GM12864 (cell line): Measurements from ENCODE around the gene C11orf86.
"Not testable (repeated sequence)": the region's sequence is repeated elsewhere in the genome, so short reads cannot be mapped to it uniquely, and the experiment has no call there.

Experiments used
- DNase-seq: peaks from one replicate; pipeline ENCODE4 v3.0.0-alpha.2; 2011; ENCODE audit warnings: low read depth
- H3K4me3 ChIP-seq: 2 replicates; pipeline ENCODE4 v1.5.1; 2011; ENCODE audit warnings: mild to moderate bottlenecking, low read depth, low read length, control low read depth
- TF ChIP-seq, protein P1 (sequence below): IDR thresholded peaks from 2 replicates; pipeline ENCODE4 v1.5.1; 2011; ENCODE audit warnings: low read depth, mild to moderate bottlenecking, moderate library complexity, low read length, control low read depth, inconsistent platforms; ENCODE audit errors: missing control alignments

The C11orf86 gene

DNA sequence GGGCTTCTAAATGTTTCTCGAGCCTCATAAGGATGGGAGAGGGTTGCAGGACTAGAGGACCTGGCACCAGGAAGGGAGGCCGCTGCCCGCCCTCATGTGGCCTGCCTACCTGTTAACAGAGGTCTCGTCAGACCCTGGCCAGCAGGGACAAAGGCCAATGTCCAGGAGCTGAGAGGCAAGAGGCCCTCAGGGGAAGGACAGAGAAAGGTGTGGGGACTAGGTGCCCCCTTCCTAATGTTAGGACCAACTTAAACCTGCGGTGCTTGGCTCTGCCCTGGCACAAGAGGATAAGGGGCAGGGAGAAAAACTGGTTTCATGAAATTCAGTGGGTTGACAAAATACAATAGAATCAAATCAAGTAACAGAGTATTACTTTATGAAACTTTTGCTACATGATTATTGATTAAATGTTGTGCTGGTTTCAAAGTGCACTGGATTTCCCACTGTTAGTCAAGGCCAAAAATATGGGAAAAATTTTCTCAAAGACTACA is 27.9 kb downstream of the C11orf86 start:
- no peak for DNase-seq
- H3K4me3 ChIP-seq = no peak overlapping the region
- TF ChIP-seq, protein P1, sequence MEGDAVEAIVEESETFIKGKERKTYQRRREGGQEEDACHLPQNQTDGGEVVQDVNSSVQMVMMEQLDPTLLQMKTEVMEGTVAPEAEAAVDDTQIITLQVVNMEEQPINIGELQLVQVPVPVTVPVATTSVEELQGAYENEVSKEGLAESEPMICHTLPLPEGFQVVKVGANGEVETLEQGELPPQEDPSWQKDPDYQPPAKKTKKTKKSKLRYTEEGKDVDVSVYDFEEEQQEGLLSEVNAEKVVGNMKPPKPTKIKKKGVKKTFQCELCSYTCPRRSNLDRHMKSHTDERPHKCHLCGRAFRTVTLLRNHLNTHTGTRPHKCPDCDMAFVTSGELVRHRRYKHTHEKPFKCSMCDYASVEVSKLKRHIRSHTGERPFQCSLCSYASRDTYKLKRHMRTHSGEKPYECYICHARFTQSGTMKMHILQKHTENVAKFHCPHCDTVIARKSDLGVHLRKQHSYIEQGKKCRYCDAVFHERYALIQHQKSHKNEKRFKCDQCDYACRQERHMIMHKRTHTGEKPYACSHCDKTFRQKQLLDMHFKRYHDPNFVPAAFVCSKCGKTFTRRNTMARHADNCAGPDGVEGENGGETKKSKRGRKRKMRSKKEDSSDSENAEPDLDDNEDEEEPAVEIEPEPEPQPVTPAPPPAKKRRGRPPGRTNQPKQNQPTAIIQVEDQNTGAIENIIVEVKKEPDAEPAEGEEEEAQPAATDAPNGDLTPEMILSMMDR = no peak

DNA sequence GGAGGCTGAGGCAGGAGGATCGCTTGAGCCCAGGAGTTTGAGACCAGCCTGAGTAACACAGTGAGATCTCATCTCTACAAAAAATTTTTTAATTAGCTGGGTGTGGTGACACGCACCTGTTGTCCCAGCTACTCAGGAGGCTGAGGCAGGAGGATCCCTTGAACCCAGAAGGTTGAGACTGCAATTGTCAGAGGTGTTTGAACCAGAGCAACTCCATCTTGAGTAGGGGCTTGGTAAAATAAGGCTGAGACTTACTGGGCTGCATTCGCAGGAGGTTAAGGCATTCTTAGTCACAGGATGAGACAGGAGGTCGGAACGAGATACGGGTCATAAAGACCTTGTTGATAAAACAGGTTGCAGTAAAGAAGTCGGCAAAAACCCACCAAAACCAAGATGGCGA is 30.1 kb downstream of the C11orf86 start:
- DNase-seq, H3K4me3 ChIP-seq: not testable (repeated sequence)

DNA sequence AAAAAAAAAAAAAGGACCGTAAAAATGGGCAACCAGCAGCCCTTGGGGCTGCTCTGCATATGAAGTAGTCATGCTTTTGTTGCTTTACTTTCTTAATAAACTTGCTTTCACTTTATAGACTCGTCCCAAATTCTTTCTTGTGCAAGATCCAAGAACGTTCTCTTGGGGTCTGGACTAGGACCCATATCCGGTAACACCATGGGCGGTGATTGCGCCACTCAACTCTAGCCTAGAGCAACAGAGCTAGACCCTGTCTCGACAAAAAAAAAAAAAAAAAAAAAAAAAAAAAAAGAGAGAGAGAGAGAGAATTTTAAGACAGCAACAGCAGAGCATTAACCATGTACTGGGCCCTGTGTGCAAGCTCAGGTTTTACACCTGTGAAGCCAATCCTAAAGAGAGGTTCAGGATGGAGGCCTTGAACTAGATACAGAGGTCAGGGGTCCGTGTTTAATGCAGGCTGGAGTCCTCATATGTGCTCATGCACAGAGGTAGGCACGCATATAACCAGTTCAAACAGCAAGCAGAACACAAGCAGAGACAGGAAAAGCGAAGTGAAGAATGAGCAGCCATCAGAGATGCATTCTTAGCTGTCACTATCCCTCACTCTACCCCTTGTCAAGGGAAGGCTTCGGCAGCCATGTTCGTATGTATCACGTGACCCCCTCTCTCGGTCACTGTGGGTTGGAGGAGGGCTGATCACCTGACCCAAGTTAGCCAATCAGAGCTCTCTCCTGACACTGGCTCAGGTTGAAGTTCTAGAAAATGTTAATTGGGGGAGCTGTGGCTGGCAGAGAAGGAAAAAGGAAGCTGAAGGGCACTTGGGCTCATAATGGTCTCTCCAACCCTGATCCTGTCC is 31.2 kb downstream of the C11orf86 start:
- TF ChIP-seq, protein P1 = no peak
- DNase-seq = no peak
- no peak overlapping the region for H3K4me3 ChIP-seq

DNA sequence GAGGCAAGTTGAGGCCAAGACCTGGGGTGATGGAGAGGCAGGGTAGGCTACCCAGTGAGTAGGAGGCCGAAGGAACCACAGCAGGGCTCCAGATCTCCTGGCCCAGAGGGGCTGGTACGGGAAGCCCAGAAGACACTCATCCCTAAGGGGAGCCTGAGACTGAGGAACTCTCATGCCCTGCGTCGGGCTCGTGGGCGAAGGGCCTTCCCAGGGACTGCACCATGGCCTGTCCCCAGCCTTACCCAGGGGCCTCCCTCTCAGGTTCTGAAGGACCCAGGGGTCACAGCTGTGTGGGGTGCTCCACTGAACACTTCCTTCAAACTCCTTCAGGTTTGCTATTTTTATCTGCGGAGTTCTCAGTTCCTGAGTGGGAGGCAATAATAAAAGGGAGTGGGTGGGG is 32.0 kb downstream of the C11orf86 start:
- H3K4me3 ChIP-seq = no peak overlapping the region
- no peak for DNase-seq
- TF ChIP-seq, protein P1 = no peak

DNA sequence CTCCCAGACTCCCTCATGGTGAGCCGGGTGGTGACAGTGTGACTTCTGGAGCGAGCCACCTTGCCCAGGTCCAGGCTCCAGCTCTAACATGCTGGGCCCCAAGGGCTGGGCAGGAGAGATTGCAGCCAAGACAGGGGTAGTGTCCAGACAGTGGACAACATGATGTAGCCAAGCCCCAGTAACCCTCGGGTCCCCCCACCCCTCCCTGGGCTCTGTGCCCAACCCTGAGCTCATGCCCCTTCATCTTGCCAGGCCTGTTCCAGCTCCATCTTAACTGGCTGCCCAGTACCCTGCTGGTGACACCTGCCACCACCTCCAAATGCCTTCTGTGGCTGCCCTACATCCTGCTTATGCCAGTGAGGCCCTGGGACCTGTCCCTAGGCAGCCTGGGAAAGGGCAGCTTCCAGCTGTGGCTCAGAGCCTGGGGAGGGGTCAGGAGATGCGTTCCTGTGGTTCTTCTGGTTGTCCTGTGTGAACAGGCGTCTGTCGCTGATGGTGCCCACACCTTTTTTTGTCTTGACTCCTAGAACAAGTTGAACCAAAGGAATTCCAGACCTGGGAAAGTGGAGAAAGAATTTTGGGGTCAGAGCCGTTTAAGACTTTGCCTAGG is 35.3 kb downstream of the C11orf86 start:
- H3K4me3 ChIP-seq = no peak overlapping the region
- TF ChIP-seq, protein P1 = no peak
- DNase-seq = no peak

DNA sequence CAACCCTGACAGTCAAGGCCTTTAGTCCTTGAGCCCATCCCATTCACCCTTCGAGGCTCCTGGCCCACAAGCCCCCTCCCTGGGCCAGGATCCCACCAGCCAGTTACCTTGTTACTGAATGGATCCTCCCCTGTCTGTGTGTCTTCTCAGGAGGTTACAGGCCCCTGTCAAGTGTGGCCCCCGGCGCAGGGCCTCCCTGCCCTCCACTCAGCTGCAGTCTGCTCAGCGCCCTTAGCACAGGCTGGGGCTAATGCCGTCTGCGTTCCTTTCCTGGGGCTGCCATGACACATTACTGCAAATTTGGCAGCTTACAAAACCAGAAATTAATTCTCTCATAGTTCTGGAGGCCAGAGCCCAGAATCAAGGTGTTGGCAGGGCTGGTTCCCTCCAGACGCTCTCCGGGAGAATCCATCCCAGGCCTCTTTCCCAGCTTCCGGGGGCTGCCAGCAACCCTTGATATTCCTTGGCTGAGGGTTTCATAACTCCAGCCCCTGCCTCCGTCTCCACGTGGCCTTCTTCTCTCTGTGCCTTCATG is 38.5 kb downstream of the C11orf86 start:
- TF ChIP-seq, protein P1 = no peak
- DNase-seq = no peak
- H3K4me3 ChIP-seq = no peak overlapping the region

DNA sequence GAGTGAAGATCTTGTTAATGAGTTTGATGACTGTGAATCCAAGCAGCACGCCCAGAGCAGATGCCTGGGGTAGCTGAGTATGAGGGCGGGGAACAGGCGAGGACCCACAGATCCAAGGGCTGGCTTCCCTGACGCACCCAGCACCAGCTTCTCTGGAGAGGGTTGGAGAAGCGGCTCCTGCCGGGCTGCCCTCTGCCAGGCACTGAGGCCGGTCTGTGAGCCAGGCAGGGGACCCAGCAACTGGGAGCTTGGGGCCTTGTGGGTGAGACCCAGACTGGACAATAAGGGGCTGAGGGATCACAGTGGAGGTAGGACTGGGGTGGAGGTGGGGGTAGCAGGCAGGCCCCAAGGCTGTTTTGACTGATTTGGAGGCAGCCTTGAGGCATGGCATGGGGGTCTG is 39.2 kb downstream of the C11orf86 start:
- H3K4me3 ChIP-seq = no peak overlapping the region
- no peak for DNase-seq
- TF ChIP-seq, protein P1 = no peak
